GM21737 (cell line): Measurements from ENCODE around the gene ANKRD44.
A peak's percentile ranks its signal among the peaks of the same experiment; 100 is the strongest.

Source experiments
- ATAC-seq: cut with Tn5 transposase; IDR thresholded peaks from one replicate; pipeline ENCODE4 v1.9.1; 2021; ENCODE audit warnings: mild to moderate bottlenecking, moderate library complexity; ENCODE audit not compliant: unreplicated experiment

Gene ANKRD44

DNA sequence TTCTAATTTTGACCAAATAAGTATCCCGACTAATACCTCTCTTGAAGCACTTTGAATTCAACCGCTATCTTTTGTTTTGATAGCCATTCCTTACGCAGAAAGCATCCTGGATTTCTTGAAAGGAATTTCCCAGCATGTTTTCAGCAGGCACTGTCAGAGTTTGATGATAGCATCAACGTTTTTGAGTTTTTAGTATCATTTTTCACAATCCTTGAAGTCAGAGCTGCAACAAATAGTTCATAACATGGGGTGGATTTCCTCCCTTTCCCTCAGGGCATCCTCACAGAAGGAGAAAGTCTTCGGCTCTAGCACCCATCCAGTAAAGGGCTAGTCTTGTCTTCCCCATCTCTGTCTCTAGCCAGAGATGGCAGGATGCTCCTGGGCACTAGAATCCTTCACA, 46.2 kb downstream of the ANKRD44 start:
- ATAC-seq: no peak

- no peak for ATAC-seq
Observed at GRCh38 chr2:197263077-197263476, 47.5 kb downstream of the ANKRD44 start.

DNA sequence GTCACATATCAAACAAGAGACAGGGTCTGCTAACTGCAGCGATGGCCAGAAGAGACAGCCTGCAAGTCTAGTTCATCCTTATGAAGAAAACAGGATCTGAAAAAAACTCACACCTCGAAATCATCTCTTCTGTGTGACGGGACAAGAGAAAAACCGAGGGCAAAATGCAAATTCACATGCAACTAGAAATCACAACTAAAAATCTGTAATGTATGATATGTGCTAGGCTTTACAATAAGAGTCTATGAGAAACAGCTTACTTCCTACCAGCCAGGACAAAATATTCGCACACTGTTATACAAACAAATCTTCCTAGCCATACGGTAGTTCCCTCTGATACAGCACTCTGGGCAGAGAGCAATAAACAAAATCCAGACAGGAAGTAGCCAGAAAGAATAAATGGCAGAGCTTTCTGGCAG, 48.8 kb downstream of the ANKRD44 start:
- peak; percentile 64 for ATAC-seq

DNA sequence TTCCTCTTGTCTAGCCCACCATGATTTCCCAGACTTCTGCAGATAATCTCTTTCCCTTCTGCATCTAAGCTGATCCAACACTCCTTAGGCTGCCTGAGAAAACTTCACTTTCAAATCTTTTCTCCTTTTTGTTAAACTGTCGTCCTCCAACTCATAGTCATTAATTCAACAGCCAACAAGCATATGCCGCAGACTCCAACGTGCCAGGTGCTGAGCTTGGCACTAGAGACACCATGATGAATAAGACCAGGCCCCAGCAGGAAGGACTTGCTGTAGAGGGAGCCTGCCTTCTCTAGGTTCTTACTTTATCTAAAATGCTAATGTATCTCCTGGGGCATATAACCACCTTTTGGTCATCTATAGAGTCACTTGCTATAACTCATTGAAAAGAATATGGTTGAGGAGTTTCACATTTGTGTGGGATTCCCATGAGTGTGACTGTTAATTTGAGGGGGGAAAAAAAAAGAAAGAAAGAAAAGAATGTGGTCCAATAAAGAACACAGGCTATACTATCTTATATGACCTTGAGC, 51.0 kb downstream of the ANKRD44 start:
- ATAC-seq: no peak

- ATAC-seq: no peak
Observed at GRCh38 chr2:197258580-197258979, 52.0 kb downstream of the ANKRD44 start.

- no peak for ATAC-seq
Observed at GRCh38 chr2:197256547-197257170, 53.9 kb downstream of the ANKRD44 start.

GRCh38 chr2:197256021-197256420, 54.6 kb downstream of the ANKRD44 start:
- ATAC-seq: no peak

DNA sequence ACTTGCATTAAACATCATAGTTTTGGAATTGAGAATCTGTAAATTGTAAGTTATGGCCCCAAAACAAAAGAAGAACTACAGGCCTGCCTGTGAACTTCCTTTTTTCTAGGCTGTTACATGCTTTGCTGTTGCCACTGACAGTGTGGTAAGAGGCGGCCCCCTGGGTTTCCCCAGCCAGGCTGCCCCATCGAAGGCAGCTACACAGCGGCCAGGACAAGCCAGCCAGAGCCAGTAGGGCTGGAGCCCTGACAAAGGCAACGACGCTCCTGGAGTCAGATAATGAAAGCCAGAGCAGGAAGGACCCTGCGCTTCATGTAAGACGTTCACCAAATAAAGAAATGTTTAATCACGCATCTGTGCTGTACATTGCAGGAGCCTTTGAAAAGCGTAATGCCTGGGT, 55.0 kb downstream of the ANKRD44 start:
- ATAC-seq: peak; percentile 92

GRCh38 chr2:197254776-197255530, 55.6 kb downstream of the ANKRD44 start:
- ATAC-seq: peak; percentile 29

- ATAC-seq: no peak
Observed at GRCh38 chr2:197251576-197251975, 59.0 kb downstream of the ANKRD44 start.

DNA sequence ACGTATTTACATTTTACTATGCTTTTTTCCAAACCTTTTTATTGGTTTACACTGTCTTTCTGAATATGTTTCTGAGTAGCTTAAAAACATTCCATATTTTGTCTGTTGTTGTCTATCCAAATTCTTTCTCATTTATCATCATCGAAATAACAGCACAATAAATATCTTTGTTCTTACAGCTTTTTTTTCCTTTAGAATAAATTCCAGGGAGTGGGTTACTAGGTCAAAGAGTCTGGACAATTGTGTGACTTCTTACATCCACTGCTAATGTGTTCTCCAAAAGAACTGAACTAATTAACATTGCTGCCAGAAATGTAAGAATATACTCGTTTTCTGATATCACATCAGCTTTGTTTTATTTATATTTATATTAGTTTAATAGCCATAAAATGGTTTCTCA, 59.4 kb downstream of the ANKRD44 start:
- no peak for ATAC-seq

DNA sequence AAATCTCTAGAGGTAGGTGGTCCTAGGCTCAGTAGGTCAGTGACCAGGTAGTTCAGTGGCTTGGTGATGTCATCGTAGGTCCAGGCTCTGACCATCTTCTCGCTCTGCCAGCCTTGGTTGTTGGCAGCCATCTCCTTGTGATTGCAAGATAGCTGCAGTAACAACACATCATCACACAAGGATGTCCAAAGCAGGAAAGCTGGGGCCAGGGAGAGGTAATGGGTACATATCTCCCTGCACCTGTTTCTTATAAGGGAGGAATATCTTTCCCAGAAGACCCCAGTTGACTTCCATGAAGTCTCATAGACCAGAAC, 60.5 kb downstream of the ANKRD44 start:
- ATAC-seq: no peak

- no peak for ATAC-seq
Observed at GRCh38 chr2:197249381-197250083, 61.0 kb downstream of the ANKRD44 start.

- peak; percentile 54 for ATAC-seq
Observed at GRCh38 chr2:197248623-197249022, 62.0 kb downstream of the ANKRD44 start.

DNA sequence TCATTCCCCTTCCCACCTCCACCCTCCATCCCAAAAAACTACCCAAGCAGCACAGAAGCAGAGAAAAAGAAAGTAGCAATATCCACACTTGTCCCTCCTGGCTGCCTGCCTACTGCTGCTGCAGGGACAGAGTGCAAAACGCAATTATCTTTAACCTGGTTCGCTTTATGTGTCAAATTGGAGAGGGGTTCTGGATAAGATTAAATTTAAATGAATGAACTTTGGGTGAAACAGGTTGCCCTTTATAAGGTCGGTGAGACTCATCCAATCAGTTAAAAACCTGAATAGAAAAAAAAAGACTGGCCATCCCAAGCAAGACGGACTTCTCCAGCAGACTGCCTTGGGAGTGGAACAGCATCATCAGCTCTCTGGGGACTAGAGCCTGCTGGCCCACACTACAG, 62.6 kb downstream of the ANKRD44 start:
- no peak for ATAC-seq

DNA sequence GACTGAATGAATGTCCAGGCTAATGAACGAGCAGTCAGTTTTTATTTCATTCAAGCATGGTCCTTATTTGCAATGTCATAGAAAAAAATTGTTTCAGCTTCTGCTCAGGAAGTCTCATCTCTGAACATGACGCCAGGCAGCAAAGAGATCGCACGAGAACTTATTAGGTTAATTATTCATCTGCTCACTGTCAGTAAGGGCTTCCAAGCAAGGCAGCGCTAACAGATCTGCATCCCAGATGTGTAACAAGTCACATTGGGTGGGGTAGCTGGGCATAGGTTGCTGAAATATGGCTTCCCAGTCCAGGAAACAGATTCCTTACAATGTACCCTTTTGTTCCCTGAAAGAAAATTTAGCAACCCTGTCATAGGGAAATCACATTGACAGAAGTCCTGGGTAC, 63.5 kb downstream of the ANKRD44 start:
- ATAC-seq: no peak

DNA sequence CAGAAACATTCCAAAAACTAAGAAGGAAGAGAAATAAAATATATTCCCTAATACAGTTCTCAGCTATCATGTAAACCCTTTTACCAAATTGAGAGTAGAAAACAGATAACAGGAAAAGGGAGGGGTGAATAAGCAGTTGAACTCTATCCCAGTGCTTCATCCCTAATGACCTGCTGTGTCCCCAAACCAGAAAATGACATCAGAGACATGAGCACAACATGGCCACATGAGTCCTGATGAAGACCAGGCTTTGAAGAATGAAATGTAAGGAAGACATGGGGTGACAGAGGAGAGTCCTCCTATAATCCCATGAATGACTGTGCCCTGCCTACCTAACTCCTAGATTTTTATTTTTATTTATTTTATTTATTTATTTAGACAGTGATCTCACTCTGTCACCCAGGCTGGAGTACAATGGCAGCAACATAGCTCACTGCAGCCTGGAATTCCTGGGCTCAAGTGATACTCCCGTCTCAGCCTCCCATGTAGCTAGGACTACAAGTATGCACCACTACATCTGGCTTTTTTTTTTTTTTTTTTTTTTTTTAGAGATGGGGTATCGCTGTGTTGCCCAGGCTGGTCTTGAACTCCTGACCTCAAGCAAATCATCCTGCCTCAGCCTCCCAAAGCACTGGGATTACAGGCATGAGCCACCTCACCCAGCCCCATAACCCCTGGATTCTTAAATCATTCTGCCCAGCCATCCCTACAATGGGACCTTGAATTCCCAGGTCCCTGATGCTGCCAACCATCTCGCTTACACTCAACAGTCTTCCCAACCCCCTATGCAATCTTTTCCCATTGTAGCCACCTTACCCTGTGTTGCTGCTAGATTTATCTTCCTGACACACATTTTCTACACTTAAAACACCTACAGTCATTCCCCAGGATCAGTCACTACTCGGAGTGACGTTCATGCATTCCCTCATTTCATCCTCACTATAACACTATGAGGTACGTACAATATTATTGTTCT, 64.5 kb downstream of the ANKRD44 start:
- ATAC-seq: no peak

DNA sequence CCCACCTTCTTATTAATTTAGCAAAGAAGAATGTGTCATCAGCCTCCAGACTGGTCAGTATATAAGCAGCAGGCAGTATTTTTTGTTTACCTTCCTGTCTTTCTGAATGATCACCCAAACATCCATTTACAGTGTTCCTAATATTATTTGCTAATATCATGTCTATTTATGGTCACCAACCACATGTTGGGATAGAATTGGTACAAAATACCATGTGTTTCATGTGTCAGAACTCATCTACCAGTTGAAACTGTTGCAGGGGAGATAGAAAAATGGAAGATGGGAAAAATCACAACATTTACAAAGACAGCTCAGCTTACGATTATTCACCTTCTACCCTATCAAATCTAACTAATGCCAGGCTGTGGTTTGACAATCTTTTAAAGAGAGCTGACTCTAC, 66.2 kb downstream of the ANKRD44 start:
- ATAC-seq: no peak

- ATAC-seq: no peak
Observed at GRCh38 chr2:197242719-197243118, 67.9 kb downstream of the ANKRD44 start.

DNA sequence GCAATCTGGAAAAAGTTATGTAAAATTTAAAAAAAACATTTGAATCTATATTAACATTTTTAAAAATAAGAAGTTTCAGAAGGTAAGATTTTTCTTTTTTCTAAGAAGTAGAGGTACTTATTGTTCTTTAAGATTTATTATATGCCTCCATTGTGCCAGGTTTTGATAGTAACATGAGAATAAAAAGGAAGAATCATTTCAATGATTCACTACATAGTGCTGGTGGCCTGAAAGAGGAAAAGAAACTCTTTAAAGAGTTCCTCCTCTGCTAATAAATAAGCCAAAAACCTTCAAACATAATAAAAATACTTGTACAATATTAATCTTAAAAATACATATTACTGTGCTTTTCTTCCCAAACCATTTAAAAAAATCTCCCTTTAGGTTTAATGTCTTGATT, 69.0 kb downstream of the ANKRD44 start:
- ATAC-seq: no peak

DNA sequence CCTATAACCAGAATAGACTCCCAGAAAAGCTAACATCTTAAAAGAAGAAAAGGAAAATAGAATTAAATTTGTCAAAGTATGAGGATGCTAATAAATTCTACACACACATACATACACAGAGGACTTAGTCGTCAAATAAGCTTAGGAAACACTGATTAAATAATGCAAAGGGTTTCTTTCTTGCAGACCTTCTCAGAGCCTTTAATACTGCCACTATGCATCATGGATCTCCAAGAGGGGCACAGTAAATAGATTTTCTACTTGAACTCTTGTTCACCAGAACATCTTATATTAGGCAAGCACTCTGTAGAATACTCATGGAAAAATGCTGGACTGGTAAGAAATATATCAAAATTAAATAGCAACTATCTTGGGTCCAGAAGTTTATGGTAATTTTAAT, 69.4 kb downstream of the ANKRD44 start:
- no peak for ATAC-seq
